Measurements from ENCODE around the gene MRM1.

DNA sequence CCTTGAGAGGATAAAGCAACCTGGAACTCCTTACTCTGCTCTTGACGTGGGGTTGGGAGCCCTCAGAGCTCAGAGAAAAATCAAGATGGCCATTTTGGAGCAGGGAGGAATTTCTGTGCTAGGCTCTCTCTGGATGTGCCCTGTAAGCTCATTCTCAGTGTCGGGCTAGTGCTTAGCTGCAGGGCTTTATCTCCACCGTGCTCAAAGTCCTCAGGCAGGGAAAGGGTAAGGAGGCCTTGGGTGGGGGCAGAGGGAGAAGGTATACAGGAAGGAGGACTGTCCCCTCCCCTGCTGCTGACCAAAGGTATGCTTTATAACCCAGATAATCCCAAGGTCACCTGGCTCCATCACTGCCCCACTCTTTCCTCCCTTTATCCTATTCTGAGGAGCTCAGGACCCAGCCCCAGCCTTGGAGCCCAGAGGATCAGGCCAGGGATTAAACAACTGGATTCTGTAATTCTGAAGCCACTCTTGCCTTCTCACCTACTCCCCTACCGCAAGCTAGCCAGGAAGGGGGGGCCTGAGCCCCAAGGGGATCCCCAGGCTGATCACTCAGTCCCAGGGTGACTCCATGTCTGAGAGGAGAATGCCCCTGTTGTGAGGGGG lies 8.6 kb upstream of the MRM1 start:
- no peak for TF ChIP-seq EZH2 (IDR thresholded peaks at IDR 0.05; ENCODE audit: low read depth, unreplicated experiment)
- no peak for TF ChIP-seq EZH2phosphoT487 (IDR thresholded peaks at IDR 0.05; ENCODE audit: unreplicated experiment)
- TF ChIP-seq POLR2AphosphoS5 (IDR thresholded peaks at IDR 0.05; ENCODE audit: low read depth): no peak
- TF ChIP-seq JUNB (IDR thresholded peaks at IDR 0.05; ENCODE audit: unreplicated experiment): no peak
- TF ChIP-seq, protein P1, sequence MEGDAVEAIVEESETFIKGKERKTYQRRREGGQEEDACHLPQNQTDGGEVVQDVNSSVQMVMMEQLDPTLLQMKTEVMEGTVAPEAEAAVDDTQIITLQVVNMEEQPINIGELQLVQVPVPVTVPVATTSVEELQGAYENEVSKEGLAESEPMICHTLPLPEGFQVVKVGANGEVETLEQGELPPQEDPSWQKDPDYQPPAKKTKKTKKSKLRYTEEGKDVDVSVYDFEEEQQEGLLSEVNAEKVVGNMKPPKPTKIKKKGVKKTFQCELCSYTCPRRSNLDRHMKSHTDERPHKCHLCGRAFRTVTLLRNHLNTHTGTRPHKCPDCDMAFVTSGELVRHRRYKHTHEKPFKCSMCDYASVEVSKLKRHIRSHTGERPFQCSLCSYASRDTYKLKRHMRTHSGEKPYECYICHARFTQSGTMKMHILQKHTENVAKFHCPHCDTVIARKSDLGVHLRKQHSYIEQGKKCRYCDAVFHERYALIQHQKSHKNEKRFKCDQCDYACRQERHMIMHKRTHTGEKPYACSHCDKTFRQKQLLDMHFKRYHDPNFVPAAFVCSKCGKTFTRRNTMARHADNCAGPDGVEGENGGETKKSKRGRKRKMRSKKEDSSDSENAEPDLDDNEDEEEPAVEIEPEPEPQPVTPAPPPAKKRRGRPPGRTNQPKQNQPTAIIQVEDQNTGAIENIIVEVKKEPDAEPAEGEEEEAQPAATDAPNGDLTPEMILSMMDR (conservative IDR thresholded peaks at IDR 0.05; ENCODE audit: low read depth in 2 of 2): no peak
- TF ChIP-seq, protein P2, sequence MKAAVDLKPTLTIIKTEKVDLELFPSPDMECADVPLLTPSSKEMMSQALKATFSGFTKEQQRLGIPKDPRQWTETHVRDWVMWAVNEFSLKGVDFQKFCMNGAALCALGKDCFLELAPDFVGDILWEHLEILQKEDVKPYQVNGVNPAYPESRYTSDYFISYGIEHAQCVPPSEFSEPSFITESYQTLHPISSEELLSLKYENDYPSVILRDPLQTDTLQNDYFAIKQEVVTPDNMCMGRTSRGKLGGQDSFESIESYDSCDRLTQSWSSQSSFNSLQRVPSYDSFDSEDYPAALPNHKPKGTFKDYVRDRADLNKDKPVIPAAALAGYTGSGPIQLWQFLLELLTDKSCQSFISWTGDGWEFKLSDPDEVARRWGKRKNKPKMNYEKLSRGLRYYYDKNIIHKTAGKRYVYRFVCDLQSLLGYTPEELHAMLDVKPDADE (IDR thresholded peaks at IDR 0.05): no peak
- TF ChIP-seq, protein P3, sequence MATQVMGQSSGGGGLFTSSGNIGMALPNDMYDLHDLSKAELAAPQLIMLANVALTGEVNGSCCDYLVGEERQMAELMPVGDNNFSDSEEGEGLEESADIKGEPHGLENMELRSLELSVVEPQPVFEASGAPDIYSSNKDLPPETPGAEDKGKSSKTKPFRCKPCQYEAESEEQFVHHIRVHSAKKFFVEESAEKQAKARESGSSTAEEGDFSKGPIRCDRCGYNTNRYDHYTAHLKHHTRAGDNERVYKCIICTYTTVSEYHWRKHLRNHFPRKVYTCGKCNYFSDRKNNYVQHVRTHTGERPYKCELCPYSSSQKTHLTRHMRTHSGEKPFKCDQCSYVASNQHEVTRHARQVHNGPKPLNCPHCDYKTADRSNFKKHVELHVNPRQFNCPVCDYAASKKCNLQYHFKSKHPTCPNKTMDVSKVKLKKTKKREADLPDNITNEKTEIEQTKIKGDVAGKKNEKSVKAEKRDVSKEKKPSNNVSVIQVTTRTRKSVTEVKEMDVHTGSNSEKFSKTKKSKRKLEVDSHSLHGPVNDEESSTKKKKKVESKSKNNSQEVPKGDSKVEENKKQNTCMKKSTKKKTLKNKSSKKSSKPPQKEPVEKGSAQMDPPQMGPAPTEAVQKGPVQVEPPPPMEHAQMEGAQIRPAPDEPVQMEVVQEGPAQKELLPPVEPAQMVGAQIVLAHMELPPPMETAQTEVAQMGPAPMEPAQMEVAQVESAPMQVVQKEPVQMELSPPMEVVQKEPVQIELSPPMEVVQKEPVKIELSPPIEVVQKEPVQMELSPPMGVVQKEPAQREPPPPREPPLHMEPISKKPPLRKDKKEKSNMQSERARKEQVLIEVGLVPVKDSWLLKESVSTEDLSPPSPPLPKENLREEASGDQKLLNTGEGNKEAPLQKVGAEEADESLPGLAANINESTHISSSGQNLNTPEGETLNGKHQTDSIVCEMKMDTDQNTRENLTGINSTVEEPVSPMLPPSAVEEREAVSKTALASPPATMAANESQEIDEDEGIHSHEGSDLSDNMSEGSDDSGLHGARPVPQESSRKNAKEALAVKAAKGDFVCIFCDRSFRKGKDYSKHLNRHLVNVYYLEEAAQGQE (IDR thresholded peaks at IDR 0.05; ENCODE audit: unreplicated experiment): no peak
- no peak for TF ChIP-seq STAT1 (IDR thresholded peaks at IDR 0.05; ENCODE audit: unreplicated experiment)
- TF ChIP-seq CREB1 (CRISPR knock-in tag; IDR thresholded peaks at IDR 0.05; ENCODE audit: low read depth): no peak
- no peak for TF ChIP-seq NANOG (IDR thresholded peaks at IDR 0.05; ENCODE audit: borderline replicate concordance)
- TF ChIP-seq, protein P4, sequence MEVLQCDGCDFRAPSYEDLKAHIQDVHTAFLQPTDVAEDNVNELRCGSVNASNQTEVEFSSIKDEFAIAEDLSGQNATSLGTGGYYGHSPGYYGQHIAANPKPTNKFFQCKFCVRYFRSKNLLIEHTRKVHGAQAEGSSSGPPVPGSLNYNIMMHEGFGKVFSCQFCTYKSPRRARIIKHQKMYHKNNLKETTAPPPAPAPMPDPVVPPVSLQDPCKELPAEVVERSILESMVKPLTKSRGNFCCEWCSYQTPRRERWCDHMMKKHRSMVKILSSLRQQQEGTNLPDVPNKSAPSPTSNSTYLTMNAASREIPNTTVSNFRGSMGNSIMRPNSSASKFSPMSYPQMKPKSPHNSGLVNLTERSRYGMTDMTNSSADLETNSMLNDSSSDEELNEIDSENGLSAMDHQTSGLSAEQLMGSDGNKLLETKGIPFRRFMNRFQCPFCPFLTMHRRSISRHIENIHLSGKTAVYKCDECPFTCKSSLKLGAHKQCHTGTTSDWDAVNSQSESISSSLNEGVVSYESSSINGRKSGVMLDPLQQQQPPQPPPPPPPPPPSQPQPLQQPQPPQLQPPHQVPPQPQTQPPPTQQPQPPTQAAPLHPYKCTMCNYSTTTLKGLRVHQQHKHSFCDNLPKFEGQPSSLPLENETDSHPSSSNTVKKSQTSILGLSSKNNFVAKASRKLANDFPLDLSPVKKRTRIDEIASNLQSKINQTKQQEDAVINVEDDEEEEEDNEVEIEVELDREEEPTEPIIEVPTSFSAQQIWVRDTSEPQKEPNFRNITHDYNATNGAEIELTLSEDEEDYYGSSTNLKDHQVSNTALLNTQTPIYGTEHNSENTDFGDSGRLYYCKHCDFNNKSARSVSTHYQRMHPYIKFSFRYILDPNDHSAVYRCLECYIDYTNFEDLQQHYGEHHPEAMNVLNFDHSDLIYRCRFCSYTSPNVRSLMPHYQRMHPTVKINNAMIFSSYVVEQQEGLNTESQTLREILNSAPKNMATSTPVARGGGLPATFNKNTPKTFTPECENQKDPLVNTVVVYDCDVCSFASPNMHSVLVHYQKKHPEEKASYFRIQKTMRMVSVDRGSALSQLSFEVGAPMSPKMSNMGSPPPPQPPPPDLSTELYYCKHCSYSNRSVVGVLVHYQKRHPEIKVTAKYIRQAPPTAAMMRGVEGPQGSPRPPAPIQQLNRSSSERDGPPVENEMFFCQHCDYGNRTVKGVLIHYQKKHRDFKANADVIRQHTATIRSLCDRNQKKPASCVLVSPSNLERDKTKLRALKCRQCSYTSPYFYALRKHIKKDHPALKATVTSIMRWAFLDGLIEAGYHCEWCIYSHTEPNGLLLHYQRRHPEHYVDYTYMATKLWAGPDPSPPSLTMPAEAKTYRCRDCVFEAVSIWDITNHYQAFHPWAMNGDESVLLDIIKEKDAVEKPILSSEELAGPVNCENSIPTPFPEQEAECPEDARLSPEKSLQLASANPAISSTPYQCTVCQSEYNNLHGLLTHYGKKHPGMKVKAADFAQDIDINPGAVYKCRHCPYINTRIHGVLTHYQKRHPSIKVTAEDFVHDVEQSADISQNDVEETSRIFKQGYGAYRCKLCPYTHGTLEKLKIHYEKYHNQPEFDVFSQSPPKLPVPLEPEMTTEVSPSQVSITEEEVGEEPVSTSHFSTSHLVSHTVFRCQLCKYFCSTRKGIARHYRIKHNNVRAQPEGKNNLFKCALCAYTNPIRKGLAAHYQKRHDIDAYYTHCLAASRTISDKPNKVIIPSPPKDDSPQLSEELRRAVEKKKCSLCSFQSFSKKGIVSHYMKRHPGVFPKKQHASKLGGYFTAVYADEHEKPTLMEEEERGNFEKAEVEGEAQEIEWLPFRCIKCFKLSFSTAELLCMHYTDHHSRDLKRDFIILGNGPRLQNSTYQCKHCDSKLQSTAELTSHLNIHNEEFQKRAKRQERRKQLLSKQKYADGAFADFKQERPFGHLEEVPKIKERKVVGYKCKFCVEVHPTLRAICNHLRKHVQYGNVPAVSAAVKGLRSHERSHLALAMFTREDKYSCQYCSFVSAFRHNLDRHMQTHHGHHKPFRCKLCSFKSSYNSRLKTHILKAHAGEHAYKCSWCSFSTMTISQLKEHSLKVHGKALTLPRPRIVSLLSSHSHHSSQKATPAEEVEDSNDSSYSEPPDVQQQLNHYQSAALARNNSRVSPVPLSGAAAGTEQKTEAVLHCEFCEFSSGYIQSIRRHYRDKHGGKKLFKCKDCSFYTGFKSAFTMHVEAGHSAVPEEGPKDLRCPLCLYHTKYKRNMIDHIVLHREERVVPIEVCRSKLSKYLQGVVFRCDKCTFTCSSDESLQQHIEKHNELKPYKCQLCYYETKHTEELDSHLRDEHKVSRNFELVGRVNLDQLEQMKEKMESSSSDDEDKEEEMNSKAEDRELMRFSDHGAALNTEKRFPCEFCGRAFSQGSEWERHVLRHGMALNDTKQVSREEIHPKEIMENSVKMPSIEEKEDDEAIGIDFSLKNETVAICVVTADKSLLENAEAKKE (CRISPR knock-in tag; IDR thresholded peaks at IDR 0.05): no peak
- no peak for TF ChIP-seq ZNF114 (CRISPR knock-in tag; IDR thresholded peaks at IDR 0.05)
- TF ChIP-seq ZNF331 (CRISPR knock-in tag; IDR thresholded peaks at IDR 0.05; ENCODE audit: low read depth): no peak
